Epidermal melanocyte (primary cell): ENCODE data around the gene ANKRD35.
"Not testable (repeated sequence)": the region's sequence is repeated elsewhere in the genome, so short reads cannot be mapped to it uniquely, and the experiment has no call there.

ENCODE experiments used
- DNase-seq: peaks from one replicate; pipeline ENCODE4 v3.0.0; 2011; ENCODE audit warnings: low spot score; ENCODE audit not compliant: insufficient read length

The ANKRD35 gene

GRCh38 chr1:145885738-145886287, at the start of gene ANKRD35:
Gene ANKRD35, minus strand, starts transcription at chr1:145885866. Its CDS starts 108 bp downstream, at chr1:145885758.
- DNase-seq, result peak; percentile 92

- not testable (repeated sequence) for DNase-seq
Measured at GRCh38 chr1:145932522-145933009, 46.9 kb upstream of the ANKRD35 start.

DNA sequence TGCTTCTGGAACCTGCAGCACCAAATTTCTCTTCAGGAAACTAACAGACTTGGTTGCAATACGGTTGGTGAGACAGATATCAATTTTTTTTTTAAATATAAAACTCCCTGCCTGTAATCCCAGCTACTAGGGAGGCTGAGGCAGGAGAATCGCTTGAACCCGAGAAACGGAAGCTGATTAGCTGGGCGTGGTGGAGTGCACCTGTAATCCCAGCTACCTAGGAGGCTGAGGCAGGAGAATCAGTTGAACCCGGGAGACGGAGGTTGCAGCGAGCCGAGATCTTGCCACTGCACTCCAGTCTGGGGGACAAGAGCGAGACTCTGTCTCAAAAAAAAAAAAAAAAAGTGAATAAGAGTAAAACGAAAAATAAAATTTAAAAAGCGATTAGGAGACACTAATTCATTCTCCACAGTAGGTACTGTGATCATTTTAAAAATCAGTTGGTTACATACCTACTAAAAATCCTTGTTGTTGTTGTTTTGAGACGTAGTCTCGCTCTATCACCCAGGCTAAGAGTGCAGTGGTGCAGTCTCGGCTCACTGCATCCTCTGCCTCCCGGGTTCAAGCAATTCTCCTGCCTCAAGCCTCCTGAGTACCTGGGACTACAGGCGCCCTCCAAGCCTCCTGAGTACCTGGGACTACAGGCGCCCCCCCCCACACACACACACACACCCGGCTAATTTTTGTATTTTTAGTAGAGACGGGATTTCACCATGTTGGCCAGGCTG, 42.4 kb upstream of the ANKRD35 start:
- no peak for DNase-seq

DNA sequence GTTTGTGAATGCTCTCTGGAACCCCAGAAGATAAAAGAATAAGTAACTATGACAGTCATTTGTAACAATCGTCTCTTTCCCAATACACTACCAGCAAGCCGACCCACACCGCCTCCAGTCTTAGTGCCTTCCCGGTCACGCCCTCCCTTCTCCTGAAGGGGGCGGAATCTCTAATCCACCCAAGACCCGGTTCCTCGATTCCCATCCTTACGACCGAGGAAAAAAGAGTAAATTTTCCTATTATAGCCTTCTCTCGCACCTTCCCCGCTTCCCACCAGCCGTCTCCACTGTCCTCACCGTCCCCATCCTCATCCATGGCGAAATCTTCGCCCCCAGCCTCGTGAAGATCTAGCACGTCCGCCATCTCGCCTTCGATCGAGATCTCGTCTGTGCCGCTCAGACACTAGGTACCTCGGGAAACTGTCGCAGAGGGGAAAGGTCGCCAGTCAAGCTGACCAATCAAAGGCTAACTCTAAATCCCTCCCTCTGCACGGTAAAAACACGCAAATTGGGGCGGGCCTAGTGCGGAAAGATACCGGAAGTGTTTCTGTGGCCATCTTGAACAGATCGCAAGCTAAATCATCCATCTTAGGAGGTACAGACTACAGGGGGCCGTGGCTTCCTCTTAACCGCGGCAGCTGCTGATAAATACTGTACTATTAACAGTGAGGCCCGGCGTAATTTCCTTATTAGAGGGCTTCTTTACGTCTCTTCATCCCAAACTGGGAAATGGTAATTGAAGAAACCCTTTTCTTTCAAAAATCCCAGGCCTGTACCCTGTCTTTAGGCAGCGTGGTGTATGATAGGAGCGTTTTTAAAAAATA, 41.6 kb upstream of the ANKRD35 start, which contains the start of gene RBM8A:
RBM8A (minus strand) TSS at position 422 of the 824 bp plus-strand sequence; CDS start at position 364, 58 bp downstream.
- DNase-seq, result peak; percentile 74

DNA sequence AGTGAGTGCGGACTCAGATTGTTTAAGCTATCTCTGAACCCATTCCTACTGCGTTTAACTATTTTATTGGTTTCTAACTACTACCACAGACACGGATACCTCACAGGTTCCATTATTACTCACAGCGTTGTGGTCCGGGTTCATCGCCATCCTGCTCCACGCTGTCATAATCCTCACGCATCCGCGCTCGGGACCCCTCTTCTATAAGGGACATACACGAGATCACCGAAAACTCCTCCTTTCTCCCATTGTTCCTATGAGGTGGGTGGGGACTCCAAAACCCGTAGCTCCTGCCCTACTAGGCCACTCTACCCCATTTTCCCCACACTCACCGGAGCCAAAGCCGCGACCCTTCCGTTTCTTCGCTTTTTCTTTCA, 41.0 kb upstream of the ANKRD35 start:
- DNase-seq, result no peak

- DNase-seq, result no peak
Measured at GRCh38 chr1:145922266-145922665, 36.6 kb upstream of the ANKRD35 start.

DNA sequence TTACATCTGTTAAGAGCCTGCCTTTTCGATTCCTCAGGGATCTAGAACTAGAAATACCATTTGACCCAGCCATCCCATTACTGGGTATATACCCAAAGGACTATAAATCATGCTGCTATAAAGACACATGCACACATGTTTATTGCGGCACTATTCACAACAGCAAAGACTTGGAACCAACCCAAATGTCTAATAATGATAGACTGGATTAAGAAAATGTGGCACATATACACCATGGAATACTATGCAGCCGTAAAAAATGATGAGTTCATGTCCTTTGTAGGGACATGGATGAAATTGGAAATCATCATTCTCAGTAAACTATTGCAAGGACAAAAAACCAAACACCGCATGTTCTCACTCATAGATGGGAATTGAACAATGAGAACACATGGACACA, 34.6 kb upstream of the ANKRD35 start:
- not testable (repeated sequence) for DNase-seq

DNA sequence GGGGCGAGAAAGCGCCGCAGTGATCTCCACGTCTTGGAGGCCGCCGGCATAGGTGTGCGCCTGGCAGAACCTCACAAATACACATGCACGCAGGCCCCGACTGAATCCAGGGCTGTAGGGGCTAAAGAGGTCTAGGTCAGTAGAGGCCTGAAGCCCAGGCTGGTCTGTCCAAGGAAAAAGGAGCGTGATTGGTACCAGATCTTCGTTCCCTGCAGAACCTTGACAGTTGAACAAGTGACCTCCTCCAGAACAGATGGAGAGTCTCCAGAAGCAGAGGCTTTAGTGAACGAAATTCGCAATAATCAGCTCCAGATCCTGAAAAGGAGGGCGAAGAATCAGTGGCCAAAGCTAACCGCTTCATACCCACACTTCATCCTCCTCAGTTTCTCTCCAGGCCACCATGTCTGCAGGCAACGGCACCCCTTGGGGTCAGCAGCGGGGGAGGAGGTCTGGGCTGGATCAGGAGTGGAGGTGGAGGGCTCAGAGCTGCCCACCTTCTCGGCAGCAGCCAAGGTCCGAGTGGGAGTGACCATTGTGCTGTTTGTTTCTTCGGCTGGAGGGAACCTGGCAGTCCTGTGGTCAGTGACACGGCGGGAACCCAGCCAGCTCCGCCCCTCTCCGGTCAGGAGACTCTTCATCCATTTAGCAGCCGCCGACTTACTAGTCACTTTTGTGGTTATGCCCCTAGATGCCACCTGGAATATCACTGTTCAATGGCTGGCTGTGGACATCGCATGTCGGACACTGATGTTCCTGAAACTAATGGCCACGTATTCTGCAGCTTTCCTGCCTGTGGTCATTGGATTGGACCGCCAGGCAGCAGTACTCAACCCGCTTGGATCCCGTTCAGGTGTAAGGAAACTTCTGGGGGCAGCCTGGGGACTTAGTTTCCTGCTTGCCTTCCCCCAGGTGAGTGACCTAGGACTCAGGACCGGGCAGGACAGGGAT, 33.6 kb upstream of the ANKRD35 start:
- DNase-seq, result no peak

DNA sequence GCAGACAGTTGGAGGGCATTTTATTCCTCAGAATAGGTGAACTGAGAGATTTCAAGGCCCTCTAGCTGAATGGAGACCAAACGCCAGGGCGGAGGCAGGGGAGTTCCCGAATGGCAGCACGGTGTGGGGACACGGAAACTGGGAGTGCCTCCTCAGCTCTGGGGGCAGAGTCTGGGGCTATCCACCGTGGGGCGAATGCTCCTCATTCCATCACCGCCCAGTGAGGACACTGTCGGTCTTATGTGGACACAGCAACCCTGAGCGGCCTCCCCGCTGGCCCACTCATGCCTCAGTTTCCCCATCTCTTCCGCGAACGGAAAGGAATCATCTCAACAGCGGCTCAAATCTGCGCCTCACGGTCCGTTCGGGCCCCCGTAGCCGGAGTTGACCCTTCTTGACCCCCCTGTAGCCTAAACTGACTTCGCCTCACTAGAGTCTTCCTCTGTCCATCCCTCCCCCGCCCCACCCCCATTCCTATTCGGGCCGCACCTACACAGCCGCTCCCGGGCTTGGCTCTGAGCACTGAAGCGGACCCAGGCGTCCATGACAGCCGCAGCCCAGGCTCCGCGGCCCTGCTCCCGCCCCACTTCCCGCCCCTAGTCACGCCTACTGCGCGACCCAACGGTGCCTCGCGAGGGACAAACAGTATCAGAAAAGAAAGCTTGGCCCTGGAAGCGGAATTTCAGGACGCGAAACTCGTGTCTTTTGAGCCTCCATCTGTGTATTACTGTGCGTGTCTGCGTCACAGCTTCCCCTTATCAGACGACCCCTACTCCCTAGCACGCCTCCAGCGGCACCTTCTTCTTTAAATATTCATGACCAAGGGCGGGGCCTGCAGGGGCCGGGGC, 32.7 kb upstream of the ANKRD35 start, which contains the start of gene PEX11B:
PEX11B (minus strand) TSS at position 574 of the 848 bp plus-strand sequence; CDS start at position 545, 29 bp downstream.
- DNase-seq, result peak; percentile 74

- no peak for DNase-seq
Measured at GRCh38 chr1:145917595-145917994, 31.9 kb upstream of the ANKRD35 start.

DNA sequence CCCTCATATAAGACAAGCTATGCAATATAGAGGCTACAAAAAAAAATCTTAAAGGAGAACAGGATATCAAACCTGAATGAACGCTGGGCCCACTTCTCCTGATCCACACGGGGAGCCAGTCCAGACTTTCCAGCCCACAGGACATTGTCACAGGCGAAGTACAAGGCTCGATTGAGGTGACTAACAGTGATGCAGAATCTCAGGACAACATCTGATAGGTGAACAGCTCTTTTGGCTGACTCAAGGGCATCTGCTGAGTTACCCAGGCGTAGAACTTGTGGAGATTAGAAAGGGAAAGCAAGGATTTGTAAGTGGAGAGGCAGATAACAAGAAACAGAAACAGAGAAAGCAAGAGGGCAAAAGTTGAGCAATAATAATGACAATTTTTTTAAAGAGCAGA, 31.1 kb upstream of the ANKRD35 start:
- DNase-seq, result no peak

- no peak for DNase-seq
Measured at GRCh38 chr1:145912128-145912641, 26.5 kb upstream of the ANKRD35 start.

DNA sequence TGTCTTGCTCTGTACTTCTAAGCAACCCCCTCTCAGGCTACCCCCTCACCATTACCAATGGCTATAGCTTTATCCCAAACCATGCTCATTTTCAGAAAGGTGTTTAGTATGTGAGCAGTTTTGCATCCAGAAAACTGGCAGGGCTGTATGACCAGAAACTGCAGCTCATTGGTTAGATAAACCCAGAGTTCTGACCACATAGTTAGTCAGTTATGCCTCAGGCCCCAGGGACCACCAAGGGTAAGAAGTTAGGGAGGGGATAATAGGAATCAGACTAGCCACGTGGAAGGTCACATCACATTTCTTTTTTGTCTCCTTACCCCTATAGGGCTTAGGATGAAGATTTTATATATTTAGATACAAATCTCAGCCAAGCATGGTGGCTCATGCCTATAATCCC, 23.0 kb upstream of the ANKRD35 start:
- no peak for DNase-seq

DNA sequence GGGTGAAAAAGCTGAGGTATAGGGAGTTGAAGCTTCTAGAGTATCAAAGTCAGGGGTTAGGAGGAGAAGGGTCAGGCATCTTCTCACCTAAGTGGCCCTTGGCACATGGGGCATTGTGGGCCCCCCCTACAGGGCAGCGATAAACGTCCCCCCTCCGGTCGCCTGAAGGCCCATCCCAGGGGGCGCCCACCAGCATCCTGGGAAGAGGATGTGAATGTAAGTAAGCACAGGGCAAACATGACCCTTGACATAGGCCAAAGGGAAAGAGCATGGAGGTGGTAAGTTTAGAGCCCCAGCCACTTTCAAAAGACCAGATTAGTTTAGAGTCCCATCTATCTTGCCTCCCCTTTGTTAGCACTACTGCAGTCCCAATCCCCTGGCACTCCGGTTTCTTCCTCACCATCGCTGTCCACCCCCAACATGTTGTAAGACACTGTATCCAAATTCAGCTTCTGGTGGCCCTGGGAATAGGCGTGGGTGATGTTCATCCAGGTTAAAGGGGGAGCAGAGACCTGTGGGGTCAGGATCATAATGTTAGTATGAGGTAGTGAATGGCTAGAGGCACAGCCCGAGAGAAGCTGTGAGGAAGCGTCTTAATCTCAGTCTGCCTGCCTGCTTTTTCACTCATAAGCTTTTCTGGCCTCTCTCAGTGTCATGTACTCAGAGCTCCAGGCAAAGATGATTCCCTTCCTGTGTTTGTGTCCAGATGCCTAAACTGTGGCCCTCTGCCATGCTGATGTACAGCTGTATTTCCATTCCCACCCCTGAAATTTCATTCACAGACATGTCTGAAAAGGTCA, 21.5 kb upstream of the ANKRD35 start:
- no peak for DNase-seq

GRCh38 chr1:145901312-145902021, 15.8 kb upstream of the ANKRD35 start:
- no peak for DNase-seq

DNA sequence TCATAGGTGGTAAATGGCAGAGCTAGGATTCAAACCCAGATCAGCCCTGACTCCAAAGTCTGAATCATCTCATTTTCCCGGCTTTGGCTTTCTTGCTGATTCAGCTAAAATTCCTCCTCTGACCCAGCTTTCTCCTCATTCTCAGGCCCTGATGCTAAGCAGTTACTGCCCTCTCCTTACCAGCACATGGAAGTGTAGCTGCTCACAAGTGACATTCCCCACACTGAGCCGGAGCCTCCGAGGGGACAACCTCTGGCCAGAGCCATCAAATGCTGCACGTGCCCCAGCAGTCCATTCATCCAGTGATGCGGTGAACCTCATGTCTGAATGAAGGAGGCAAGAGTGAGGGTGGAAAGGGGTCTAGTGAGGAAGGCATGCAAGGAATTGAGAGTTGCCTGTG, 13.1 kb upstream of the ANKRD35 start:
- no peak for DNase-seq

GRCh38 chr1:145897969-145898368, 12.3 kb upstream of the ANKRD35 start:
- no peak for DNase-seq

DNA sequence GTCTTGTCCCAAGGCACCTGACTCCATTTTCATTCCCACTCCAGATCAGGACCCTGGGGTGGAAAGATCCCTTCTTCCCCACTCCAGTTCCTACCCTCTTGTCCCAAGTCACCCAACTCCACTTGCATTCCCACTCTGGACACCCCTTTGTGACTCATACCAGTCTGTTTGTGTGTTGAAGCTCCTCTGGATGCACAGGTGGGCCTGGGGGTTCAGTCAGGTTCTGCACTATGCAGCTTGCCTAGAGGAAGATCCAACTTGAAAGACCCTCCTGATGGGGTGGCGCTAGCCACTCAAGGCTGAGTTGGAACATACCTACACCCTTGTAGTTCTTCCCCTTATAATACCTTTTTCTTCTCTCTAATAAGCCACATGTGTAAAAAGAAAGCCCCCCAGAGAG, 9.8 kb upstream of the ANKRD35 start:
- DNase-seq, result no peak
